Measurements from ENCODE around the gene ALS2CL. TPM values are rescaled to one million over a fixed set of nuclear protein-coding genes. Genes with fewer than 3 reads are reported as not detected.

The ALS2CL gene
- total and polyA plus RNA-seq, 2 donors (not counting 3 experiments of a cell fraction or from before 2014, with no cell fraction given) = 7.8 to 10.1 TPM

GRCh38 chr3:46700772-46701171 lies 7.3 kb upstream of the ALS2CL start:
- H3K36me3 ChIP-seq (ENCODE audit: control insufficient read depth in 2 of 2, extremely low read depth in 1 of 2, insufficient read depth in 2 of 2, low read length in 2 of 2) = no peaks in the 10 kb centered on the region
- H3K4me3 ChIP-seq (replicated peaks in 1 of 3; ENCODE audit: insufficient read depth in 1 of 3, low read depth in 1 of 3, low read length in 3 of 3) = no peak overlapping the region
- ChIA-PET POLR2A (no interaction called here), CTCF (interaction anchor here (3.5 kb wide), 1 partner anchor 208 kb away, joined by 25 read pairs; no protein-coding TSS in a partner anchor)
- H3K9me1 ChIP-seq (replicated peaks; ENCODE audit: control insufficient read depth, extremely low read depth, insufficient read depth, low read length) = no peaks in the 10 kb centered on the region
- no peak overlapping the region for H3K27ac ChIP-seq (ENCODE audit: insufficient read depth, low read depth, low read length)
- H3K9me3 ChIP-seq (replicated peaks; ENCODE audit: control insufficient read depth, insufficient read depth, low read length) = no peaks in the 10 kb centered on the region
- no peak overlapping the region for H3K4me2 ChIP-seq (ENCODE audit: insufficient read depth, low read length)
- BruUV-seq (replicated peaks) = no TSS peak
- FAIRE-seq (no peak), DNase-seq (ENCODE audit: low read depth, low spot score) (no peak)
- H3K79me2 ChIP-seq (ENCODE audit: control insufficient read depth, insufficient read depth, low read length) = no peaks in the 10 kb centered on the region
- H3K27me3 ChIP-seq (ENCODE audit: control insufficient read depth in 2 of 2, insufficient read depth in 2 of 2, low read length in 2 of 2) = peaks cover 6 to 7% of the 10 kb centered on the region in 2 experiments
- peaks cover 8% of the 10 kb centered on the region for H3K4me1 ChIP-seq (ENCODE audit: control insufficient read depth, extremely low read depth, insufficient read depth, low read length)
- no peaks in the 10 kb centered on the region for H4K20me1 ChIP-seq (replicated peaks; ENCODE audit: control insufficient read depth, extremely low read depth, insufficient read depth, low read length)
- intact Hi-C loops (cut with micrococcal nuclease) = loop anchor here (10.0 kb wide), 2 partner anchors 294 to 674 kb away; no protein-coding TSS in a partner anchor
- no peak overlapping the region for H2AFZ ChIP-seq (ENCODE audit: low read depth, low read length)
- dilution Hi-C loops (cut with MboI; ENCODE audit: extremely low pct_ligation_motif_present, low sequenced_read_pairs) = no loop called here
- H3K9ac ChIP-seq (replicated peaks; ENCODE audit: extremely low read depth, insufficient read depth, low read length) = no peak overlapping the region
- no peak for TF ChIP-seq FOS (IDR thresholded peaks at IDR 0.05; ENCODE audit: borderline replicate concordance, insufficient read depth, low read length)
- TF ChIP-seq MYC (IDR thresholded peaks at IDR 0.05; ENCODE audit: low read depth, low read length) = no peak
- no peak for TF ChIP-seq MAX (IDR thresholded peaks at IDR 0.05; ENCODE audit: insufficient read depth, insufficient read length)
- TF ChIP-seq, protein P1, sequence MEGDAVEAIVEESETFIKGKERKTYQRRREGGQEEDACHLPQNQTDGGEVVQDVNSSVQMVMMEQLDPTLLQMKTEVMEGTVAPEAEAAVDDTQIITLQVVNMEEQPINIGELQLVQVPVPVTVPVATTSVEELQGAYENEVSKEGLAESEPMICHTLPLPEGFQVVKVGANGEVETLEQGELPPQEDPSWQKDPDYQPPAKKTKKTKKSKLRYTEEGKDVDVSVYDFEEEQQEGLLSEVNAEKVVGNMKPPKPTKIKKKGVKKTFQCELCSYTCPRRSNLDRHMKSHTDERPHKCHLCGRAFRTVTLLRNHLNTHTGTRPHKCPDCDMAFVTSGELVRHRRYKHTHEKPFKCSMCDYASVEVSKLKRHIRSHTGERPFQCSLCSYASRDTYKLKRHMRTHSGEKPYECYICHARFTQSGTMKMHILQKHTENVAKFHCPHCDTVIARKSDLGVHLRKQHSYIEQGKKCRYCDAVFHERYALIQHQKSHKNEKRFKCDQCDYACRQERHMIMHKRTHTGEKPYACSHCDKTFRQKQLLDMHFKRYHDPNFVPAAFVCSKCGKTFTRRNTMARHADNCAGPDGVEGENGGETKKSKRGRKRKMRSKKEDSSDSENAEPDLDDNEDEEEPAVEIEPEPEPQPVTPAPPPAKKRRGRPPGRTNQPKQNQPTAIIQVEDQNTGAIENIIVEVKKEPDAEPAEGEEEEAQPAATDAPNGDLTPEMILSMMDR (IDR thresholded peaks at IDR 0.05; ENCODE audit: extremely low read depth in 1 of 2, insufficient read depth in 1 of 2, low read depth in 1 of 2, low read length in 2 of 2) = no peak
- no peak for TF ChIP-seq POLR2AphosphoS5 (IDR thresholded peaks at IDR 0.05; ENCODE audit: insufficient read depth, low read depth, low read length)
- TF ChIP-seq POLR2A (IDR thresholded peaks at IDR 0.05; ENCODE audit: low read depth, low read length) = no peak
- TF ChIP-seq JUN (IDR thresholded peaks at IDR 0.05; ENCODE audit: borderline replicate concordance, insufficient read depth, insufficient read length, low read depth) = no peak

All from endothelial cell of umbilical vein (primary cell).